GM23248 (cell line): ENCODE measurements around the gene MATR3.

Source experiments
- EZH2 ChIP-seq: fragments of 200-600 bp; sonication (generic); IDR thresholded peaks from 2 replicates; pipeline ENCODE4 v1.6.1; 2018; ENCODE audit warnings: antibody characterized with exemption, mild to moderate bottlenecking; ENCODE audit not compliant: insufficient read depth, poor library complexity, severe bottlenecking
- EZH2phosphoT487 ChIP-seq: fragments of 200-600 bp; sonication (generic); IDR thresholded peaks from 2 replicates; pipeline ENCODE4 v1.6.1; 2018; ENCODE audit warnings: antibody characterized with exemption, moderate library complexity, mild to moderate bottlenecking, low read depth; ENCODE audit not compliant: insufficient read depth

GRCh38 chr5:139263946-139264345 is 29.6 kb upstream of the MATR3 start:
- TF ChIP-seq EZH2 (no peak), EZH2phosphoT487 (no peak)
